NCI-H1436 (cell line): Measurements from ENCODE around the gene ZSCAN5C.
"Not testable (repeated sequence)": the region's sequence is repeated elsewhere in the genome, so short reads cannot be mapped to it uniquely, and the experiment has no call there.

ENCODE experiments used
- DNase-seq: peaks from one replicate; lab custom pipeline; 2025; lab: John Stamatoyannopoulos, UW

Gene ZSCAN5C, protein sequence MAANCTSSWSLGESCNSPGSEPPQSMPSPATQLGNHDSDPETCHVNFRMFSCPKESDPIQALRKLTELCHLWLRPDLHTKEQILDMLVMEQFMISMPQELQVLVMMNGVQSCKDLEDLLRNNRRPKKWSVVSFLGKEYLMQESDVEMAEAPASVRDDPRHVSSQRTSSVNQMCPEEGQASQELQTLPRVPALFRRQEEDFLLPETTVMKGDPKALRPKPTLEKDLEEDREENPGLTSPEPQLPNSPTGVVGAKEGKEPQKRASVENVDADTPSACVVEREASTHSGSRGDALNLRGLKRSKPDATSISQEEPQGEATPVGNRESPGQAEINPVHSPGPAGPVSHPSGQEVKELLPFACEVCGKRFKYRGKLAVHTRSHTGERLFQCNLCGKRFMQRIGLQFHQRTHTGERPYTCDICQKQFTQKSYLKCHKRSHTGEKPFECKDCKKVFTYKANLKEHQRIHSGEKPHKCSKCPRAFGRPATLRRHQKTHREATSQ

DNA sequence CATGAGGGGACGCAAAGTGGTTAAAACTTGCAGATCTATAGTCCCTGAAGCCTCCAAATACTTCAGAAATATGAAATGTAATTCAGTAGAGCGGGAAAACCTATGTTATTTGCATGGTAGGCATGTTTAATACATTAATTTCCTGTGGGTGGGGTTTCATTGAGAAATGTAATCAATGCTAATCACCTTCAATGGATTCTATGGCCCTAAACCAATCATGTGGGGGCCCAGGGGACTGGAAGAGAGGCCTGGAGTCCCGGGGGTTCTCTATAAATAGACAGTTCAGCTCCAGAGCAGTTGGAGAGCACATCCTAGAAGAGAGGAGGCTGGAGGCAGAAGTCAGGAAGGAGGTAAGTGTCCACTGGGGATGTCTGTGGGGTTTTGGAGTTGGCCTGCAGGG is at the start of gene ZSCAN5C:
ZSCAN5C (plus strand) TSS at position 301 of the 400 bp plus-strand sequence. CDS start 3,641 bp downstream, outside the sequence.
- no peak for DNase-seq

DNA sequence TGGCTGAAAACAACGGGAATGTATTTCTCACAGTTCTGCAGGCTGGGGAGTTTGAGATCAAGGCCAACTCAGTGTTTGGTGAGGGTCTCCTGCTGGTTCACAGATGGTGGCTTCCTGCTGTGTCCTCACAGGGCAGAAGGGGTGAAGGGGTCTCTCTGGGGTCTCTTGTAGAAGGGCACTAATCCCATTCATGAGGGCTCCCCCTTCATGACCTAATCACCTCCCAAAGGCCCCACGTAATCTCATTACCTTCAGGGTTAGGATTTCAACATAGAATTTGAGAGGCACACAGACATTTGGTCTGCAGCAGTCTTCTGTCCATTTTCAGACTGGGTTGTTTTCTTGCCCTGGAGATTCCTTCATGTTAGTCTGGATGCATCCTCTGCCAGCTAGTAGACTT is 49.4 kb upstream of the ZSCAN5C start:
- no peak for DNase-seq

DNA sequence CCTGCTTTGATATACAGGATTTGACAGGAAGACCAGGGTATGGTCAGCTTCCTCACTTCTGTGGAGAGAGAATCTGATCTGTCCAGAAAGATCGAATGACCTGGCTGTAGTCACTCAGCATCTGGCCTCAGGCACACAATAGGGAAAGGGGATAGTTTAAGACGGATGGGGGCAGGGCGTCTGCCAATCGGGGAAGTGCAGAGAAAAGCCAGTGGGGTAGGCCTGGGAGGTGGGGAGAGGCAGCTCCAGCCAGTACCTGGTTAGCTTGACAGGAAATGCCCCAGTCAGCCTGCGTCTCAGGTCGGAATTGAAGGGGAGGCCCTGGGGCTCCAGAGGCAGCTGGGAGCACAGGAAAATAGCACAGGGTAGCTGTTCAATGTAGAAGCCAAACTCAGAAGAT is 48.6 kb upstream of the ZSCAN5C start:
- DNase-seq, result no peak

DNA sequence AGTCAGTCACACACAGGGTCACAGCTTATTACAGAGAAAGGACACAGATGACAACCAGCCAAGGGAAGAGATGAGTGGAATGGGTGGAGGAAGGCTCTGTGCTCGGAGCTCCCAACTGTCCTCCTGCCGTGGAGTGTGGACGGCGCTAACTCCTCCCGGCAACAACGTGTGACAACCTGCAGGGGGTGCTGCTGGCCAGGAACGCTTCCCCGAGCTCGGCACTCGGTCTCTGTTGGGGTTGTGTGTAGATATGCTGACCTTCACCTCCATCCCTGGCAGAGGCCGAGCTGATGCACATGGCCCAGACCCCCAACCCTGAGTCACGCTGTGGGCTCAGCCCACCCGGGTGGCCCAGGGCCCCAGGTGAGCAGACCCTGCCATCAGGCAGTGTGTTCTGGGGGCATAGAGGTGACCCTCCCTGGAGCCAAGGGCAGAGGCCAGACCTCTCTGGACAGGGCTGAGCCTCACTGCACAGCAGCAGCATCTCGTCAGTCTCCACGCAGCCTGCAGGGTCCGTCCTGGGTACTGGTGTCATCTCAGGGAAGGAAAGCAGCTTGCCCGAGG is 46.9 kb upstream of the ZSCAN5C start:
- DNase-seq, result no peak

DNA sequence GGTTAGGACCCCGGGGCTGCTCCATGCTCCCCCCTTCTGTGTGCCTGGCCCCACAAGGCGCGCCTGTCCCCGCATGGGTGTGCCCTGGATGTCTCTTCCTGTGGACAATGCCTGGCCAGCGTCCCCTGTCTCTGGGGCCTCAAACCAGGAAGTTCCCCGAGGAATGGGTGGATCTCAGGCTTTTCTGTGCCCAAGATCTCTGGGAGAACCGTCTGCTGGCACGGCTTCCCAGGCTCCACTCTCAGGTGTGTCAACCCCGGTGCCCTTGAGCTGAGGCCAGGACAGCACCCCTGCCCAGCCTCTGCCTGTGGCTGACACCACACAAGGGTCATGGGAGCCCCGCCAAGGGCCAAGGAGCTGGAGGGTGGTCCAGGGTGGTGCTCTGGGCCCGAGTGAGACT is 45.3 kb upstream of the ZSCAN5C start:
- no peak for DNase-seq

DNA sequence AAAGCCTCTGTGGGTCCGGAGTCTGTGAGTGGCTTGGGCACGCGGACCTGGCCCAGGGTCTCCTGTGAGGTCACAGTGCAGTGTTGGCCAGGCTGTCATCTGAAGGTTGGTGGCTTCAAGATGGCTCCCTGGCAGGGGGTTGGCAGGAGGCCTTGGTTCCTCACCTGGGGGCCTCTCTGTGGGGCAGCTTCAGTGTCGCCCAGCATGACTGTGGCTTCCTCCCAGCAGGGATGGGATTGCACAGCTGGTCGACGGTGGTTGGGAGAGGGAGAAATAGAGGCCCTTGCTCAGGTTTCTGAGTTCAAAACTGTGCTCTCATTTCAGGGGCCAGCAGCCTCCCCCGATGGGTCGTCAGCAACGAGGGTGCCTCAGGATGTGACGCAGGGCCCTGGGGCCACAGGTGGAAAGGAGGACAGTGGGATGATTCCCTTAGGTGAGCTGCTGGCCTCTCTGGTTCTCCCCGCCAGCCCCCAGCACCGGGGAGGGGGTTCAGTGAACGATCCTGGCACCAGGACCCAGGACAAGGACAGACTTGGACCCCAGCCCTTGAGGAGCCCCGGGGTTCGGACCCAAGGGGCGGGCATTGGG is 43.8 kb upstream of the ZSCAN5C start:
- no peak for DNase-seq

DNA sequence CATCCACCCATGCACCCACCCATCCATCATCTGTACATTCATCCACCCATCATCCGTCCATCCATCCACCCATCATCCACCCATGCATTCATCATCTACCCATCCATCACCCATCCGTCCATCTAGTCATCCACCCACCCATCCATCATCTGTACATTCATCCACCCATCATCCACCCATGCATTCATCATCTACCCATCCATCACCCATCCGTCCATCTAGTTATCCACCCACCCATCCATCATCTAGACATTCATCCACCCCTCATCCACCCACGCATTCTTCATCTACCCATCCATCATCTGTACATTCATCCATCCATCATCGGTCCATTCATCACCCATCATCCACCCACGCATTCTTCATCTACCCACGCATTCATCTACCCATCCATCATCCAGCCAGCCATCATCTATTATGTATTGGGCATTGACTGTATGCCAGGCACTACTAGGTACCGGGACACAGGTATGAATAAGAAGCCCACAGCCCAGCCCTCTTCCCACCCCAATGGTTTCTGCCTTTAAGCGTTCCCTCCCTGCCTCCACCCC is 43.0 kb upstream of the ZSCAN5C start:
- DNase-seq, result no peak

DNA sequence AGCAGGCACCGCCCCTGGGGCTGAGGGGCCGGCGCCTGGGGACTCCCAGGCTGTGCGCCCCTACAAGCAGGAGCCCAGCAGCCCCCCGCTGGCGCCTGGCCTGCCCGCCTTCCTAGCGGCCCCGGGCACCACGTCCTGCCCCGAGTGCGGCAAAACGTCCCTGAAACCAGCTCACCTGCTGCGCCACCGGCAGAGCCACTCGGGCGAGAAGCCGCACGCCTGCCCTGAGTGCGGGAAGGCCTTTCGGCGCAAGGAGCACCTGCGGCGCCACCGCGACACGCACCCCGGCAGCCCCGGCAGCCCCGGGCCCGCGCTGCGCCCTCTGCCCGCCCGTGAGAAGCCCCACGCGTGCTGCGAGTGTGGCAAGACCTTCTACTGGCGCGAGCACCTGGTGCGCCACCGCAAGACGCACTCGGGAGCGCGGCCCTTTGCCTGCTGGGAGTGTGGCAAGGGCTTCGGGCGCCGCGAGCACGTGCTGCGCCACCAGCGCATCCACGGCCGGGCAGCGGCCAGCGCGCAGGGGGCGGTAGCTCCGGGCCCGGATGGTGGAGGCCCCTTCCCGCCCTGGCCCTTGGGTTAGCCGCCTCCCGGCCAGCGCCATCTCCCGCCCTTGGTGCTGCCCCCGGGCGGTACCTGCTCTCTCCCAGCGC is 42.3 kb upstream of the ZSCAN5C start:
- DNase-seq, result no peak

DNA sequence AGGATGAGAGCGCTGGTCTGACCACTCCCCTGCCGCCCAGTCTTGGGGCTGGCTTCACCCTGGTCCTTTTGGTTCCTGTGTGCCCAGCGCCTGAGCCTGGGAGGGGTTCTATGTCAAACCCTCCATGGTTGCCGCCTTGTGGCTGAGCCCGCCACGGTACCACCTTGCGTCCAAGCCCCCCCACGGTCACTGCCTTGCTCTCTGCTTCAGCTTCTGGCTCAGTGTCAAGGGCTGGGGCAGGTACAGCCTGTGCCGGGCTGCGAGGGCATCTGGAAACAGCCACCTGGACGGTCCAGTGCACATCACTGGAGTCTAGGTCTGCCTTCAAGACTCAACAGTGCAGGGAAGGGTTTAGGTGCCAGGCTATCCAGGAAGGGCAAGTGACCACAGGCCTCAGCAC is 40.5 kb upstream of the ZSCAN5C start:
- no peak for DNase-seq

DNA sequence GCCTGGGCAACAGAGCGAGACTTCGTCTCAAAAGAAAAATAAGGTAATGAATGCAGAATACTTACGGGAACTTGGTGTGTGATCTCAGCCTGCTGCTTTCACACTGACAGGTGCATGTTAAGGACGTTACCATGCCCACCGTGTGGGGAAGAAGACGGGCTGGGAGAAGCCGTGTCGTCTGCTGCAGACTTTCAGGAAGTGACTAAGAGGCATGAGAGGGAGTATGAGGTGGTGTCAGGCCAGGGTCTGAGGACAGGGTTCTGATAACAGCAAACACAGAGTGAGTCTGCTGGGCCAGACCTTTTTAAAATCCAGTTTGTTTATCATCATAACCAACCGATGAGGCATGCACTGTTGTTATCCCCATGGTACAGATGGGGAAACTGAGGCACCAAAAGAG is 39.8 kb upstream of the ZSCAN5C start:
- DNase-seq, result no peak

DNA sequence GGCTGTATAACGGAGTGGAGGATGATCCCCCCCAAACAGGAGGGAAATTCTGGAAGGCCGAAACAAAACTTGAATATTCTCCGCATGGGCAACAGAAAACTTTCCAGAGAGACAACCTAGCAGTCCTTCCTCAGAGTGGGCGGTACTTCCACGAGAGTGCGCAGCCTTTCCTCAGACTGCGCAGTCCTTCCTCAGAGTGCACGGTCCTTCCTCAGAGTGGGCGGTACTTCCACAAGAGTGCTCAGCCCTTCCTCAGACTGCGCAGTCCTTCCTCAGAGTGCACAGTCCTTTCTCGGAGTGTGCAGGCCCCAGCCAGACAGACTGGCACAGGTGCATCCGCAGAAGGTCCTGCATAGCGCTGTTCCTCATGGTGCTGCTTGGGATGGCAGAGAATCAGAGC is 39.0 kb upstream of the ZSCAN5C start:
- no peak for DNase-seq

DNA sequence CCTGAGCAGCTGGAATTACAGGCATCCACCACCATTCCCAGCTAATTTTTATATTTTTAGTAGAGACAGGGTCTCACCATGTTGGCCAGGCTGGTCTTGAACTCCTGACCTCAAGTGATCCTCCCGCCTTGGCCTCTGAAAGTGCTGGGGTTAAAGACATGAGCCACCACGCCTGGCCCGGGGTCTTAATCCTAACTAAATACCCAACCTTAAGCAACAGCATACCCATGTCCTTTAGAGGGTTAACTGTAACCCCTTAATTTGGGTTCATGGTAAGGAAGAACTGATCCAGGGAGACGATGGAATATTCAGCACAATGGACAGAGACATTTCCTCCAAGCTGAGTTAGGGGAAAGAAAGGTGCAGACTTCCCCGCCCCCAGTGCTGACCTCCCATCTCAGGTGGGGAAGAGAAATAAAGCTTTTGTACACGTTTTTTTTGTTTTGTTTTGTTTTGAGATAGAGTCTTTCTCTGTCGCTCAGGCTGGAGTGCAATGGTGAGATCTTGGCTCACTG is 35.0 kb upstream of the ZSCAN5C start:
- no peak for DNase-seq

DNA sequence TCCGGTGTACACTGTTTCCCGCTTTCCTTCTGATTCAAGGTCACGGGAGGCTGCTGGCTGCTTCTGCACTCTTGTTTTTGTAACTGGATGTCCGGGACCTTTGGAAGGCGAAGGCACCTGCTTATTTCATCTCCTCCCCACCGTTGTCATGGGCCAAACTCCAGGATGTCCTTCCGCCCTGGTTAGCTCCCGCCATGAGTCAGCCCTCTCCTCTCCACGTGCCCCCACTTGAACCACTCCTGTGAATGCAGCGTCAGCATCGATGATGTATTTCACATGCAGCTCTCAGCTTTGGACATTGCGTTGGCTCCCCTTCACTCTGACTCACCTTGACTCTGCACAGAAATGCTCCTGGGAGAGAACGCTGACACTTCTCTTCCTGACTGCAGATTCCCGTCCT is 31.8 kb upstream of the ZSCAN5C start:
- peak; percentile 31 for DNase-seq

DNA sequence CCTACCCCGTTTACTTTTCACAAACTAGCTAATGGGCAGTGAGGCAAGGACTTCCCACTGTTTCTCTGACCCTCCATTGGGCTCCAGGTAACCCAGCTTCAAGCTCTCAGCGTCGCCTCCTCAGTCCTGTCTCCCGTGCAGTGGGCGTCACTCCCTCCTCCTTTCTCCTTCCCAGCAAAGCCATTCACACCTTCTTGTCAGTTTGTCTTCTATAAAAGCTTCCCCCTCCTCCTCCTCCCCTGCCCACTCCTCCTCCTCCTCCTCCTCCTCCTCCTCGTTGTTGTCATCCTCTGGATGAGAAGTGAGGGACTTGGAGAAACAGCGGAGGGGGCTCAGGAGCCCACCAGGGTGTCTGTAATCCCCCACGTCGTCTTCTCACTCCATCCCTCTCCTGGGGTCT is 28.0 kb upstream of the ZSCAN5C start:
- no peak for DNase-seq

DNA sequence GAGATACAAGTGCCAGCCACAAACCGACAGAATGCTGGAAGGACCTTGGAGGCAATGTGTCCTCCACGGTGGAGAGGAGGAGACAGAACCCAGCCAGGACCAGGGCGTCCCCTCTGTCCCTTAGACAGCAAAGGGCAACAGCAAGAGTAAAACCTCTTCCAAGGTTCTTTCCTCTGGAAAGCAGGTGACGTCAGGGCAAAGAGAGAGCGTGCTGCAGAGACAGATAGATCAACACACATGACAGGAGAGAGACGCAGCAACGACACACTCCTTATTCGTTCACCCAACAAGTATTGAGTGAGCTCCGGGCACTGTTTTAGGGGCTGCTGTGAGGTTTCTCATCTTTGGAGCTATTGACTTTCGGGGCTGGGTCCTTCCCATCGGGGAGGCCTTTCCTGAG is 27.5 kb upstream of the ZSCAN5C start:
- no peak for DNase-seq

DNA sequence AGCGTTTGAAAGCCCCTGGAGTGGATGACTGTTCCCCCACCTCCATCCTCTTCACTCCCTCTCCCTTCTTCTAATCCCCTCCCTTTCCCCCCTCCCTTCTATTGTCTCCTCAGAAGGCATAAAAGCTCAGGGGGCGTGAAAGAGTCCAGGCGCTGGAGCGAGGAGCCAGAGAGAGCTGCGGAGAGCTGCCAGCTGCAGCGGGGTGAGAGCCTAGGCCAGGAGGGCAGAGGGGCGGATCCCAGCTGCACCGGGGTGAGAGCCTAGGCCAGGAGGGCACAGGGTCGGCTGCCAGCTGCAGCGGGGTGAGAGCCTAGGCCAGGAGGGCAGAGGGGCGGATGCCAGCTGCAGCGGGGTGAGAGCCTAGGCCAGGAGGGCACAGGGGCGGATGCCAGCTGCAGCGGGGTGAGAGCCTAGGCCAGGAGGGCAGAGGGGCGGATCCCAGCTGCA is 26.2 kb upstream of the ZSCAN5C start, which contains the start of gene GALP:
GALP (plus strand) TSS at position 148 of the 447 bp plus-strand sequence. CDS start 1,101 bp downstream, outside the sequence.
- DNase-seq, result not testable (repeated sequence)

DNA sequence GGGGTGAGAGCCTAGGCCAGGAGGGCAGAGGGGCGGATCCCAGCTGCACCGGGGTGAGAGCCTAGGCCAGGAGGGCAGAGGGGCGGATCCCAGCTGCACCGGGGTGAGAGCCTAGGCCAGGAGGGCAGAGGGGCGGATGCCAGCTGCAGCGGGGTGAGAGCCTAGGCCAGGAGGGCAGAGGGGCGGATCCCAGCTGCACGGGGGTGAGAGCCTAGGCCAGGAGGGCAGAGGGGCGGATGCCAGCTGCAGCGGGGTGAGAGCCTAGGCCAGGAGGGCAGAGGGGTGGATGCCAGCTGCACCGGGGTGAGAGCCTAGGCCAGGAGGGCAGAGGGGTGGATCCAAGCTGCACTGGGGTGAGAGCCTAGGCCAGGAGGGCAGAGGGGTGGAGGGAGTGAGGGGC is 25.8 kb upstream of the ZSCAN5C start:
- not testable (repeated sequence) for DNase-seq

DNA sequence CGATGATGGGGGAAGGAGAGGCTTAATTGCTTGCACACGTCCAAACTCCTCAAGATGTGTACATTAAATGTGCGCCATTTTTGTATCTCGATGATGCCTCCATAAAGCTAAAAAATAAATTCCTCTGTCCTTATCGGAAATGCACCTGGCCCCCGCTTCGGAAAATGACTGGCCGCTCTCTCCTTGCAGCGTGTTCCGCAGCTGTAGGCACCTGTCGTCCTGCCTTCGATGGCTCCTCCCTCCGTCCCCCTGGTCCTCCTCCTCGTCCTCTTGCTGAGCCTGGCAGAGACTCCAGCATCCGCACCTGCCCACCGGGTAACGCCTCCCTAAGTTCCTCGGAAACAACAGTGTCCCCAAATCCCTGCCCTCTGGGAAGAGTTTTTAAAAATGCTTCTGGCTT is 25.2 kb upstream of the ZSCAN5C start:
- peak; percentile 14 for DNase-seq

DNA sequence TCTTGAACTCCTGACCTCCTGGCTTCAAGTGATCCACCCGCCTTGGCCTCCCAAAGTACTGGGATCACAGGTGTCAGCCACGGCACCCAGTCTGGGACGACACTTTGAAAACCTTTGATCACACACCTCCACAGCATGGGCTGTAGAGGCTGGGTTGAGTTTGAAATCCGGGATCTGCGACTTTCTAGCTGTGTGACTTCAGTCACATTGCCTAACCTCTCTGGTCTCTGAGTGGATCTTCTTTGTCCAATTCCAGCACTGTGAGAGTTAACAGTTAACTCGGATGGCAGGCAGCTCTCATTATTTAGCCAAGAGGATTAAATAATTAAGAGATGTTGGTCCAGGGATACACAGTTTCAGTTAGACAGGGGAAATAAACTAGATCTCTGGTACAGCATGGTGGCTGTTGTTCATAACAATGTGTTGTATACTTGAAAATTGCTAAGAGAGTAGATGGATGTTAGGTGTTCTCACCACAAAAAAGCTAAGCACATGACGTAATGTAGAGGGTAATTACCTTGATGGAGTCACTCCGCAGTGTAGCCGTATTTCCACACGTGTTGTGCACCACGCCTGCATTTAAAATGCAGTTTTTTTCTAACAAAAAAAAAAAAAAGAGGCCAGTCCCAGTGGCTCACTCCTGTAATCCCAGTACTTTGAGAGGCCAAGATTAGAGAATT is 24.4 kb upstream of the ZSCAN5C start:
- no peak for DNase-seq

DNA sequence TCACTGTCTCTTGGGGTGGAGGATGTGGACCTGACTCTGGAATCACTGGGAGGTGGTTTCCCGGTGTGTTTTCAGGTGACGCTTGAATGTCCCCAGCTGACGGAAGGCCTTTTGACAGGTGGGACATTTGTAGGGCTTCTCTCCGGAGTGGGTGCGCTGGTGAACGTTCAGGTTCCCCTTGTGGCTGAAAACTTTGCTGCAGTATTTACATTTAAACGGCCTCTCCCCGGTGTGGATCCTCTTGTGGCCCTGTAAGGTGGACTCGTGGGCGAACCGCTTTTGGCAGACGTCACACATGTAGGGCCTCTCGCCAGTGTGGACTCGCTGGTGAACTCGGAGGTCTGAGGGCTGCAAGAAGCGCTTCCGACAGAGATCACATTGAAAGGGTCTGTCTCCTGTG is 12.3 kb upstream of the ZSCAN5C start:
- no peak for DNase-seq

DNA sequence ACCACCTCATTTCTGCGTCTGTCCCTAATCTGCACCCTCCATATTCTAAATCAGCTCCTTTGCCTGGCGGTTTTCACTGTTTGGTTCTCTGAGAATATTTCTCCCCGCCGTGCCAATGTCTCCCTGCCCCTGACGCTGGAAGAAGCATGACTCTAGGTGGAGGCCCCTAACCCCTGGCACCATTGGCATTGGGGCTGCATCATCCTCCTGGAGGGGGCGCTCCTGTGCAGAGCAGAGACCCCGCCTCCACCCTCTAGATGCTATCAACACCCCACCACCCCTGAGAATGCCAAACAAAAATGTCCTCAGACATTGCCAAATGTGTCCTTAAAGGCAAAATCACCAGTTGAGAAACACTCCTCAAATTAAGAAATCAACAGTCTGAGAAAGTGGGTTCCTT is 11.0 kb upstream of the ZSCAN5C start:
- no peak for DNase-seq
